Right lobe of liver (tissue), 6 donors: ENCODE results near the gene GORASP2. TPM values are rescaled to one million over a fixed set of nuclear protein-coding genes. Genes with fewer than 3 reads are reported as not detected.

Experiments used
- ATAC-seq, 4 donors: fragments of 200-7000 bp; cut with Tn5 transposase; one replicate each; pipeline ENCODE4 v1.9.1; 2020; ENCODE audit warnings: mild to moderate bottlenecking in 4 of 4, moderate library complexity in 4 of 4
- DNase-seq, 3 donors: peaks; one replicate each; pipeline ENCODE4 v3.0.0-alpha.2; 2020
- H3K27ac ChIP-seq, 3 donors: fragments of 200-600 bp; one replicate each; pipeline ENCODE4 v1.8.0; 2022
- H3K27me3 ChIP-seq, 2 donors: fragments of 200-600 bp; one replicate each; pipeline ENCODE4 v1.8.0; 2022
- H3K36me3 ChIP-seq, 4 donors: fragments of 200-600 bp; sonication (generic) in 1 of 4; one replicate each; pipeline versions ENCODE4 v1.5.1 to v1.8.0; 2017 to 2022; ENCODE audit warnings: control low read depth in 1 of 4
- H3K4me1 ChIP-seq, 4 donors: fragments of 200-600 bp; sonication (generic) in 1 of 4; one replicate each; pipeline versions ENCODE4 v1.5.1 to v1.8.0; 2017 to 2022; ENCODE audit warnings: control low read depth in 1 of 4
- H3K4me3 ChIP-seq, 3 donors: fragments of 200-600 bp; one replicate each; pipeline ENCODE4 v1.8.0; 2022
- H3K9me3 ChIP-seq, 4 donors: fragments of 200-600 bp; sonication (generic) in 1 of 4; one replicate each; pipeline versions ENCODE4 v1.5.1 to v1.8.0; 2017 to 2022; ENCODE audit warnings: control low read depth in 1 of 4
- POLR2A ChIP-seq: fragments of 450-650 bp; IDR thresholded peaks from one replicate; pipeline ENCODE4 v1.6.1; 2017; ENCODE audit warnings: antibody characterized with exemption, mild to moderate bottlenecking
- WGBS: methylation state at CpG from one replicate; pipeline ENCODE4 v1.1.6; 2018; ENCODE audit warnings: low coverage, low lambda C conversion rate; ENCODE audit not compliant: insufficient coverage; ENCODE audit errors: missing lambda C conversion rate; 5-methylcytosine and 5-hydroxymethylcytosine counted together
- intact Hi-C, 2 donors: fragments of 100-400 bp; cut with DNase I; formaldehyde crosslinking; loops; one replicate each; pipeline versions ENCODE4 v1.11.2 to v1.14.1; 2022
- total RNA-seq, 6 experiments: library from RNA; depleted of rRNA in 2 of 6; stranded (reverse); fragments of >200 nt in 2 of 6; fragmentation: NEBNext Ultra II Directional in 3 of 6; extraction: Animal tissue kit (Norgen Biotek cat#: 25700) in 3 of 6; gene quantifications; one replicate each; pipeline versions ENCODE4 v1.1.0 to v1.2.4, GENCODE V29; 2016 to 2023
- TF ChIP-seq, protein P1 (sequence below), 4 donors: fragments of 200-600 bp in 3 of 4; fragments of 450-650 bp in 1 of 4; IDR thresholded peaks; one replicate each; pipeline versions ENCODE4 v1.5.1 to v1.8.0; 2016 to 2022; ENCODE audit warnings: antibody characterized with exemption in 4 of 4, mild to moderate bottlenecking in 2 of 4
- donor health status: DM: no; HTN: yes; CAD: no.
- donor health status: DM: no; HTN: no; CAD: no.
- donor health status: DM: no; HTN: no; CAD: no.
- donor health status: DM: no; HTN: yes; CAD: no.
- donor health status: DM: no; HTN: yes; CAD: no.

GORASP2 gene
- total RNA-seq, 6 experiments from 2014 or later, result 32.8 to 47.6 (median 37.6) TPM

DNA sequence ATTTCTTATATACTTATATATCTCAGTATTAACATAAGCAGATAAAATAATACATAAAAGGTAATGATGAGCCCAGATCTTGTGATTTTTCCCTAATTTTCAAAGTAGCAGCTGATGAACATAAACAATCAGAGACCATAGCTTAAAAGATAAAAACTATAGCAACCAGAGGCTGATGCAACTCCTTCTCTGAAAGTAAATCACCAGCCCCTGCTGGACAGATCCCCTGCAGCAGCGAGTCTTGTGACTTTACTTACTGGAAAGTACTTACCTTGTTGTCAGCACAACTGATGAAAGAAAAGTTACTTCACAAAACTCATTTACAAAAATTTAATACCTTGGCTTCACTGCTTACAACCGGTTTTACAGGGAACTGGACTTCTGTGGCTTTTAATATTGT, 67.3 kb downstream of the GORASP2 start:
- DNase-seq (no peak), ATAC-seq (no peak)
- no peaks in the 10 kb centered on the region for H3K4me1 ChIP-seq
- no peaks in the 10 kb centered on the region for H3K9me3 ChIP-seq
- no peak overlapping the region for H3K27ac ChIP-seq
- H3K4me3 ChIP-seq, result no peak overlapping the region
- TF ChIP-seq POLR2A, result no peak
- TF ChIP-seq, protein P1, sequence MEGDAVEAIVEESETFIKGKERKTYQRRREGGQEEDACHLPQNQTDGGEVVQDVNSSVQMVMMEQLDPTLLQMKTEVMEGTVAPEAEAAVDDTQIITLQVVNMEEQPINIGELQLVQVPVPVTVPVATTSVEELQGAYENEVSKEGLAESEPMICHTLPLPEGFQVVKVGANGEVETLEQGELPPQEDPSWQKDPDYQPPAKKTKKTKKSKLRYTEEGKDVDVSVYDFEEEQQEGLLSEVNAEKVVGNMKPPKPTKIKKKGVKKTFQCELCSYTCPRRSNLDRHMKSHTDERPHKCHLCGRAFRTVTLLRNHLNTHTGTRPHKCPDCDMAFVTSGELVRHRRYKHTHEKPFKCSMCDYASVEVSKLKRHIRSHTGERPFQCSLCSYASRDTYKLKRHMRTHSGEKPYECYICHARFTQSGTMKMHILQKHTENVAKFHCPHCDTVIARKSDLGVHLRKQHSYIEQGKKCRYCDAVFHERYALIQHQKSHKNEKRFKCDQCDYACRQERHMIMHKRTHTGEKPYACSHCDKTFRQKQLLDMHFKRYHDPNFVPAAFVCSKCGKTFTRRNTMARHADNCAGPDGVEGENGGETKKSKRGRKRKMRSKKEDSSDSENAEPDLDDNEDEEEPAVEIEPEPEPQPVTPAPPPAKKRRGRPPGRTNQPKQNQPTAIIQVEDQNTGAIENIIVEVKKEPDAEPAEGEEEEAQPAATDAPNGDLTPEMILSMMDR (IDR thresholded peaks at IDR 0.05), result no peak
- no peaks in the 10 kb centered on the region for H3K27me3 ChIP-seq
- 94% methylated on average over 2 of the region's 2 CpGs for WGBS
- H3K36me3 ChIP-seq, result peaks cover 0 to 57% (median 5%) of the 10 kb centered on the region in 4 donors
- intact Hi-C loops, result no loop called here

DNA sequence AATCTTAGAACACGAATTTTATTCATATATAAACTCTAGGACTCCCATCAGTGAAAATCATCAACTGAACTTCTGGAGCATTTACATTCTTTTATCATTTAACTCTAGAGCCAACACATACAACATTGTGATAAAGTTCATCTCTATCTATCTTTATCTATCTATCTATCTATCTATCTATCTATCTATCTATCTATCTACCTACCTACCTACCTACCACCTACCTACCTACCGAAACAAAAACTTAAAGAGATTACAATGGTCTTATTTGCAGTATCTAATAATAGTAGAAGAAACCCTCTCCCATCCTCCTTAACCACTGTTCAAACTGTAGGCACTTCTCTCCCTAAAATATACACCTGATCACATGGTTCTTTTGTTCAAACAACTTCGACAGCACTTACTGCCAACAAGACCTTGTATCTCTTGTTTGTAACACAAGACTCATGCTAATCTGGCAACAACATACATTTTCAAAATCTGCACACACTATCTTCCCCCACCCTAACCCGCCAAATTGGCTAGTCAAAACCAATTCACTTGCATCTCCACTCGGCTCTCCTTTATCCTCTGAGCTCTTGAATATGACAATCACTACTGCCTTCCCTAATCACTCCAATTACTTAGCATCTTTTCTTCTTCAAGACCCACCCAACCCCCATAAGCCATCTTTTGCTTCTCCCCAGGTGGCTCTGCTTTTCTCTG, 69.0 kb downstream of the GORASP2 start:
- Histone ChIP-seq H3K4me1 (no peaks in the 10 kb centered on the region), H3K27ac (no peak overlapping the region), H3K36me3 (peaks cover 0 to 41% (median 5%) of the 10 kb centered on the region in 4 donors), H3K9me3 (no peaks in the 10 kb centered on the region), H3K27me3 (no peaks in the 10 kb centered on the region), H3K4me3 (no peak overlapping the region)
- intact Hi-C loops, result no loop called here
- DNase-seq (no peak), ATAC-seq (peak in 1 of 4 donors; percentile 45)
- TF ChIP-seq, protein P1 (IDR thresholded peaks at IDR 0.05), result no peak
- WGBS, result 82% methylated on average over 5 of the region's 5 CpGs

DNA sequence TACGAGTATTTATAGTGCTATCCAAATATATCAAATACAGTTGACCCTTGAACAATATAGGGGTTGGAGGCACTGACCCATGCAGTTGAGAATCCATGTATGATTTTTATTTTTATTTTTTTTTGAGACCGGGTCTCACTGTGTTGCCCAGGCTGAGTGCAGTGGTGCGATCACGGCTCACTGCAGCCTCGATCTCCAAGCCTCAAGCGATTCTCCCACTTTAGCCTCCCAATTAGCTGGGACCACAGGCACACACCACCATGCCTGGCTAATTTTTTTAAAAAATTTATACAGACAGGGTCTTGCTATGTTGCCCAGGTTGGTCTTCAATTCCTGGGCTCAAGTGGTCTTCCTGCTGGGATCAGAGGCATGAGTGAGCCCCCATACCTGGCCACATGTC, 70.6 kb downstream of the GORASP2 start:
- TF ChIP-seq POLR2A, result no peak
- TF ChIP-seq, protein P1 (IDR thresholded peaks at IDR 0.05), result no peak
- no peaks in the 10 kb centered on the region for H3K9me3 ChIP-seq
- 94% methylated on average over 6 of the region's 6 CpGs for WGBS
- H3K27ac ChIP-seq, result no peak overlapping the region
- no peaks in the 10 kb centered on the region for H3K27me3 ChIP-seq
- H3K4me1 ChIP-seq, result no peaks in the 10 kb centered on the region
- ATAC-seq (no peak), DNase-seq (no peak)
- intact Hi-C loops, result no loop called here
- no peak overlapping the region for H3K4me3 ChIP-seq
- peaks cover 0 to 38% (median 4%) of the 10 kb centered on the region in 4 donors for H3K36me3 ChIP-seq

DNA sequence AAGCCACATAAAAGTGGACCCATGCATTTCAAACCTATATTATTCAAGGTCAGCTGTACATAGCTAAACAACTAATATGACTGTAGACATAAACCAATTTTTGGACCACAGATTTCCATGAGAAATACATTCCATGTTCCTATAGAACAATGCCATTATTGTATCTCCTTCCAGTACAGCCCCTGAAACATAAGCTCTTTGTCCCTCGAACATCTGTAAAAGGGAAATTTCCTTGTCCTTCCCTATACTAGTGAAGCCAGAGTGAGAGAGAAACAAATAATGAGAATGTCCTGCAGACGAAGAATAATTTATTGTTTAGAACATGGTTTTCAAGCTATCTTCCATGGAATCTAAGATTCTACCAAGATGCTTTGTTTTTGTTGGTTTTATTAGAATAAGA, 75.3 kb downstream of the GORASP2 start:
- no peaks in the 10 kb centered on the region for H3K9me3 ChIP-seq
- no peak for TF ChIP-seq POLR2A
- TF ChIP-seq, protein P1 (IDR thresholded peaks at IDR 0.05), result no peak
- H3K27ac ChIP-seq, result no peak overlapping the region
- ATAC-seq (no peak), DNase-seq (no peak)
- no peak overlapping the region for H3K4me3 ChIP-seq
- 94% methylated on average over 2 of the region's 2 CpGs for WGBS
- no peaks in the 10 kb centered on the region for H3K4me1 ChIP-seq
- intact Hi-C loops, result no loop called here
- no peaks in the 10 kb centered on the region for H3K27me3 ChIP-seq
- H3K36me3 ChIP-seq, result peaks cover 0 to 36% (median 12%) of the 10 kb centered on the region in 4 donors
